ENCODE measurements around the gene APBA2.
"Not testable (repeated sequence)": the region's sequence is repeated elsewhere in the genome, so short reads cannot be mapped to it uniquely, and the experiment has no call there.

The APBA2 gene

DNA sequence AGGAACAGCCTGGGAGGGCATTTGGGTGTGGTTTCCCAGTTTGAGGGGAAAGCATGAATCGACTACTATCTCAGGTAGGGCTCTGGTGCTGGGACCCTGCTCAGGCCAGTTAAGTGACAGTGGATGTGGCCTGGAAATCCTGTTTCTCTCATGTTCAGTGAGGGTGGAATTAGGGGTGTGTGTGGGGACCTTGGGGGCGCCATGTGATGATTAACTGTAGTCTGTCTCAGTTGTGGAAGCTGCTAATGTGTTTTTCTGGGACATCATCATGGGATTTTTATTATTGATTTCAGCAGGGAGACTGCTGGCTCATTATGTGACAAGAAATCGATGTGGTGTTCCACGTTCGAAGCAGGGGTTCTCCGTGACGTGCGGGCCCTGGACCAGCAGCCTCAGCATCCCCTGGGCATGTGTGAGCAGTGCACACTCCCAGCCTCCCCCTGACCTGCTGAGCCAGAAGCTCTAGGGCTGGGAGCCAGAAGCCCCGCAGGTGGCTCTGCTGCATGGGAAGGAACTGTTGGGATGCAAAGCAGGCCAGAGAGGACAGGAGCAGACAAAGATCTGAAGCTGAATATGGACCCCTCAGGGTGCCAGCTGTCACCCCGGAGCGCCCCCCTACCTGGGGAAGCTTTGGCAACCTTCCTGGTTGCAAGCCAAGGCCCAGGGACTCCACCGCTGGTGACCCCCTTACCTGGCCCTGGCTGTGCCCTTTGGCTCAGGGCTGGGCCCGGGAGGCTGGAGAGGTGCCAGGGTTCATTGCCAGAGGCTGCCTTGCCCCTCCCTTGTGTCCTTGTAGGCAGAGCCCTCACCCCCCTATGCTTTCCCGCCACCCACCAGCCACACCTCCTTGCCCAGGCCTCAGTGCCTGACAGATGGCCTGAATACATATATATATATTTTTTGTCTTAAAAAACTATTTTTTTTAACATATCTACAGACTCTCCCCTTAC lies 149.8 kb downstream of the APBA2 start:
- DNase-seq (ENCODE audit: low read depth in 2 of 2), result no peak

- DNase-seq (ENCODE audit: low read depth in 2 of 2), result no peak
These were observed 152.4 kb downstream of the APBA2 start for GRCh38 chr15:29037997-29038705.

GRCh38 chr15:29039466-29040369 lies 153.9 kb downstream of the APBA2 start:
- no peak for DNase-seq (ENCODE audit: low read depth in 2 of 2)

- DNase-seq (ENCODE audit: low read depth in 2 of 2), result no peak
These were observed 154.6 kb downstream of the APBA2 start for GRCh38 chr15:29040370-29040751.

DNA sequence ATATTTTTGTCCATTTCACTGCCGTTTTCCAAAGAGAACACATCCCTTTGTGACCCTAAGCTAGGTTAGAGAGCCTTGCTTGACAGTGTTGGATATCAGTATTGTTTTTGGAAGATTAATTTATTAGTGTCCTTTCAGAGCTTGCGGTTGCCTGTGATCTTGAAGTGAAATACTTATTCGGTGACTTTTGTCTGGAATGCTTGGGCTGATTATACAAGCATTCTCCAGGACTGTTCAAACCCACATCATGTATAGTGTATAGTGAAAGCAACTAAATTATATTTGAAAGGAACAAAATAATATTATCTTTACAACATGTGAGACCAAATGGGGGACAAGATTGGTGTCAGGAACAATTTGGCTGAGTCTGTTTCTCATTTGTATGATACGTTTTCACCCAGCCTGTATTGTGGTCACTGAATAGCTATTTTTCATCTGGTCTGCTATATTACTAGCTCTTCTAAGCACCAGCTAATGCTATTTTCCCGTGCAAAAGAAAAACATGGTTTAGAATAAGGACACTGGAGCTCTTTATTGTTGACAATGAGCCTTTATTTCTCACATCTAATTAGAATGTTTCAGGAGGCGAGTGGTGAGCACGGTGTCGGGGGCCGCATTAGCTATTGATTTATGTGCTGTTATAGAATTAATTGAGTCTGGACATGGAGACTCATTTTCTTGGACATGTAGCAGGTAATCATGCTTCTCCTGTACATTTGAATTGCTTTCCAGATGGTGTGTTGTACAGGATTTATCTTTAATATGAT lies 158.1 kb downstream of the APBA2 start:
- DNase-seq (ENCODE audit: low read depth in 2 of 2), result no peak

GRCh38 chr15:29044503-29044901 lies 158.7 kb downstream of the APBA2 start:
- no peak for DNase-seq (ENCODE audit: low read depth in 2 of 2)

GRCh38 chr15:29045161-29045560 lies 159.4 kb downstream of the APBA2 start:
- not testable (repeated sequence) for DNase-seq (ENCODE audit: low read depth in 2 of 2)

DNA sequence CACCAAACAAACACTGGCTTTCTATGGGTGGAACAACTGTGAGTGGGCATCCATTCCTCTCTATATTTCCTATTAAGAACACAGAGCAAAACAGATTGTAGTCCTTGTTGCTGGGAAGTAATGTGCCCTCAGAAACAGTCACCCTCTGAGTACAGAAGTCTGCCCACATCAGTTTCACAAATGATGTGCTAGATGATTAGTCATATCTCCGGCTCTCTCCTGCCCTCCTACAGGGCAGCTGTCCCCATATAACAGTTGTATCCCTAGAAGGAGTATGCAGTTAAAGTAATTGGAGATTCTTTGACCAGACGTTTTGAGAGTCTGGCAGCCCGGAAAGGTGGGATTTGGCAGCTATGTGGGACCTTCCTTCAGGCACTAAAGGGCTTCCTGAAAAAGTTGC lies 159.9 kb downstream of the APBA2 start:
- no peak for DNase-seq (ENCODE audit: low read depth in 2 of 2)

DNA sequence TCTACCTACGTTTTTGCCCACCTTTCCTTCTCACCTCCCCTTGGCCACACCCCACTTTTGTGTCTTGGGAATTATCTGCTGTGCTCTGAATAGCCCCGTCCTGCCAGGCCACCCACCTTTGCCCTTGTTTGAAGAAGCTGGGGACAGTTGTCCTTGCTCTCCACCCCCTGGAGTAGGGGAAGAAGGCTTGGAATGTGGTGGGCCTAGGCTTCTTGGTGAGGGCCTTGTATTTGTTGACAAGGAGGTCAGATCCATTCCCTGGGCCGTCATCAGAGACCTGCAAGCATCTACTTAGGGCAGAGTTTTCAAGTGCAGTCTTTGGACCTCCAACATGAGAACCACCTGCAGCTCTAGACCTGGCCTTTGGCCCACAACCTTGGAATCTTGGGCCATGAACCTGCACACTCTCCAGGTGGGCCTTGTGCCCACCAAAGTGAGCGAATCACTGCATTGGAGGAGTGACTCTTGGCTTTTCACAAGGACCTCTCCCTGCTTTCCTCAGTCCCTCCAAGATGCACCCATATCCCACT lies 160.6 kb downstream of the APBA2 start:
- no peak for DNase-seq (ENCODE audit: low read depth in 2 of 2)

DNA sequence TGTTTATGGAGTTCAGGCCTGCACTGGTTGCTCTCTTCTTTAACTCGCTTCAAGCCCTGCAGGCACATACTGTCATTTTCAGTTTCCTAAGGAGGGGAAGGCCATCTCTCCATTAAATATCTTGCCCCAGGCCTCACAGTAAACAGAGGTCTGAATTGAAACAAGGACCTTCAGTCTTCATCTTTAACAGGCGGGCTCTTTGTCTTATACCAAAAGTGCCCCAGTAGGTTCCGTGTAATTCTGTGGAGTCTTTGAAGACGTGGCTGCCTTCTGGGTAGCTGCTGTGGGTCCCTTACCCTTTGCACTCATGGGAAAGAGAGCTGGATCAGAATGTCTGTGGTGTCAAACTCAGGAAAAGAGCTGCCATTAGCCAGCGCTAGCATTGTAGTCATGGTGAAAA lies 161.2 kb downstream of the APBA2 start:
- no peak for DNase-seq (ENCODE audit: low read depth in 2 of 2)

DNA sequence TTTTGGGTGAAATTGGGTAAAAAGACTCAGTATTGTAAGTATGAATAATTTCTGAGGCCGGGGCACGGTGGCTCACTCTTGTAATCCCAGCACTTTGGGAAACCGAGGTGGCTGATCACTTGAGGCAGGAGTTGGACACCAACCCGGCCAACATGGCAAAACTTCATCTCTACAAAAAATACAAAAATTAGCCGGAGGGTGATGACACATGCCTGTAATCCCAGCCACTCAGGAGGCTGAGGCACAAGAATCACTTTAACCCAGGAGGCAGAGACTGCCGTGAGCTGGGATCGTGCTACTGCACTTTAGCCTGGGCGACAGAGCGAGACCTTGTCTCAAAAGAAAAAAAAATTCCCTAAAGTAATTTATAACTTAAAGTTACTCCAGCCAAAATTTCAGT lies 162.2 kb downstream of the APBA2 start:
- no peak for DNase-seq (ENCODE audit: low read depth in 2 of 2)

DNA sequence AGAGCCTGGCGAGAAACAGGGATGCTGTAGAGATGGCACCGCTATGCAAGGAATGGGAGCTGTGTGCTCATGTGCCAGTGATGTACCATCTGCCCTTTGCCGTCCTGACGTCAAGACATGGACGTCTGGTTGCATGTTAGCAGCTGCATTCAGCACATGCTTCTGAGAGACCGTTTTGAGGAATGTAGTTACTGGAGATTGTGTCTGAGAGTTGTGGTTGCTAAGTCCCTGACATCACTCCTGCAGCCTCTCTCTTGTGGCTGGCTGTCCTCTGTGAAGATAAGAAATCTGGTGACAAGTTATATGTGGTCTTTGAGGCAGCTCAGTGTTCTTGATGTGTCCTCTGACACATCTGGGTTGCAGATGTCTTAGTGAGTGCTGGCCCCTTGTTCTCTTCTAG lies 165.1 kb downstream of the APBA2 start:
- no peak for DNase-seq (ENCODE audit: low read depth in 2 of 2)

- no peak for DNase-seq (ENCODE audit: low read depth in 2 of 2)
These were observed 165.6 kb downstream of the APBA2 start for GRCh38 chr15:29051422-29051821.

GRCh38 chr15:29053006-29053405 lies 167.2 kb downstream of the APBA2 start:
- no peak for DNase-seq (ENCODE audit: low read depth in 2 of 2)

DNA sequence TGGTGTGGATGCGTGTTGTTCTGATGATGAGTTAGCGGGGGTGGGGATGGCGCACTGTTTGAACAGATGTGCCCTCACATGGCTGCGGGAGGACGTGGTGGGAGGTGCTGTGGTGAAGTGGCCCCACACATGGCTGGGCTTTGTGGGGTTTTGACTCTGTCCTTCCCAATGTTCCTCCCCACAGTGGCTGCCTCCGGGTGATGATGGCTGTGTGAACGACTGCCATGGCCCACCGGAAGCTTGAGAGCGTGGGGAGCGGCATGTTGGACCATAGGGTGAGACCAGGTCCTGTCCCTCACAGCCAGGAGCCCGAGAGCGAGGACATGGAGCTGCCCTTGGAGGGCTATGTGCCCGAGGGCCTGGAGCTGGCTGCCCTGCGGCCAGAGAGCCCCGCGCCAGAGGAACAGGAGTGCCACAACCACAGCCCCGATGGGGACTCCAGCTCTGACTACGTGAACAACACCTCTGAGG lies 167.9 kb downstream of the APBA2 start:
- DNase-seq (ENCODE audit: low read depth in 2 of 2), result no peak

GRCh38 chr15:29054171-29055045 lies 168.6 kb downstream of the APBA2 start:
- DNase-seq (ENCODE audit: low read depth in 2 of 2), result no peak

DNA sequence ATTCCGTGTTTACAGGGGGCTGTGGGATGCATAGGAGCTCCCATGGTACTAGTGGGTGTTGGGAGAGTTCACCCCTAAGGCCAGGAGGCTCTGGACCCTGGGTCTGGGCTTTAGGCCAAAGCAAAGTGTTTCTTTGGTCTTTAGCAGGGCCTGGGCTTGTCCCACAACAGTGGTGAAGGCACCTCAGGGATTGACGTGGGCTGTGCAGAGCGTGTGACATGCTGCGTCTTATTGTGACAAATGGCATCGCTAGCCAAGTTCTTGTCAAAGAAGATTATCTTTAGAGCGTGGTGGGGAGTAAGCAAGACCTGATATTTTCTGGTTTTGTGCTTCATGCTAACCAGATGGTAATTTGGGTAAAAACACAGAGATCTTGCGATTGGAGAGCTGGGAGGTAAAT lies 170.1 kb downstream of the APBA2 start:
- no peak for DNase-seq (ENCODE audit: low read depth in 2 of 2)

DNA sequence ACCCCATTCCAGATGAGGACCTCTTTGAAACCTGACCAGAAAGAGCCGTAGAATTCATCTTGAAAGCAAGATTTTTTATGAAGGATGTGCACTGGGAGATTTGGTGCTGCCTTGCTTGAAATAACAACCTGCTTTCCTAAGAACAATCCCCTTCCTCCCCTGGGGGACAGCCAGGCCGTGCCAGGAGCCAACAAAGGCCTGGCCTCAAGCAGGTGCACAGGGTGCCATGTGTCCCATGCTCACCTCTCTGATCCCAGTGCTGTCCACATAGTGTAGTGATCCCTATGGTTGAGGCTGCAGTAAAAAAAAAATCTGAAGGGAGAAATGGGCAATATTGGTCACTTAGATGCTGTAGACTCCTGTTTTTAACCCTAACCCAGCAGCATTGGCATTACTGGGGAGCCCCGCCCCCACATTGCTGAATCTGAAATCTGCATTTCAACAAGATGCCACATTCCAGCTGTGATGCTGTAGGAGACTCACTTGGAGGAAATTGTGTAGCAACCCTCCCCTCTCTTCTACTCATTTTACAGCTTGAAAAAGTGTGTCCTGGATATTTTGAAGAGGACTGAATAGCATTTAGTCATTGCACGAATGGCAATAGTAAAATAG lies 171.2 kb downstream of the APBA2 start:
- no peak for DNase-seq (ENCODE audit: low read depth in 2 of 2)

DNA sequence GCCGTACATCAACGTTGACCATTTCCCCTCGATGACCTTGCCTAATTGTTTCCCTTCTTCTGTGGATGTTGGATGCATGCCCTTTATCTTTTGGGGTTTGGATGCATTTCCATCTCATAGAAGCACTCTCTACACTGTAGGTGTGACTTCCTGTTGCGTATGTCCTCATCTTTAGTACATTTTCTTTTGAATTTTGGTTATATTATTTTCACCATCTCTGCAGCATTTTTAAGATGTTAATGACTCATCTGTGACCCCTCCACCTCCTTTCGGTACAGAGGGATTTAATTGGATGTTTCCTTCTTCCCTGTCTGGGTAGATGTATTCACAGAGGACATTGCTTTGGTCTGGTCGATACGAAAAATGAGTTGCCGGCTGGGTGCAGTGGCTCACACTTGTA lies 172.1 kb downstream of the APBA2 start:
- DNase-seq (ENCODE audit: low read depth in 2 of 2), result no peak

All from activated CD8-positive, alpha-beta memory T cell treated with anti-CD3 and anti-CD28 coated beads for 4 hours (primary cell).